GM21717 (cell line): ENCODE data around the gene BICD1.
"Not testable (repeated sequence)": the region's sequence is repeated elsewhere in the genome, so short reads cannot be mapped to it uniquely, and the experiment has no call there.

Source experiments
- ATAC-seq: cut with Tn5 transposase; IDR thresholded peaks from one replicate; pipeline ENCODE4 v1.9.1; 2021; ENCODE audit warnings: mild to moderate bottlenecking, moderate library complexity; ENCODE audit not compliant: unreplicated experiment

BICD1 gene

GRCh38 chr12:32183650-32184049 is 77.0 kb downstream of the BICD1 start:
- no peak for ATAC-seq

GRCh38 chr12:32187127-32187526 is 80.5 kb downstream of the BICD1 start:
- not testable (repeated sequence) for ATAC-seq

GRCh38 chr12:32191445-32191844 is 84.8 kb downstream of the BICD1 start:
- ATAC-seq, result no peak

GRCh38 chr12:32196250-32197198 is 89.9 kb downstream of the BICD1 start:
- no peak for ATAC-seq

- no peak for ATAC-seq
Measured at GRCh38 chr12:32197421-32197820, 90.8 kb downstream of the BICD1 start.

GRCh38 chr12:32198555-32198954 is 91.9 kb downstream of the BICD1 start:
- no peak for ATAC-seq

GRCh38 chr12:32201096-32201495 is 94.4 kb downstream of the BICD1 start:
- no peak for ATAC-seq

- no peak for ATAC-seq
Measured at GRCh38 chr12:32201976-32202375, 95.3 kb downstream of the BICD1 start.

- no peak for ATAC-seq
Measured at GRCh38 chr12:32205731-32206130, 99.1 kb downstream of the BICD1 start.

GRCh38 chr12:32208355-32208754 is 101.7 kb downstream of the BICD1 start:
- ATAC-seq, result no peak

- no peak for ATAC-seq
Measured at GRCh38 chr12:32211066-32211899, 104.6 kb downstream of the BICD1 start.

GRCh38 chr12:32211900-32212156 is 105.2 kb downstream of the BICD1 start:
- ATAC-seq, result no peak

GRCh38 chr12:32214723-32215122 is 108.1 kb downstream of the BICD1 start:
- ATAC-seq, result no peak

- ATAC-seq, result no peak
Measured at GRCh38 chr12:32217354-32218310, 111.0 kb downstream of the BICD1 start.

GRCh38 chr12:32223941-32224340 is 117.3 kb downstream of the BICD1 start:
- ATAC-seq, result no peak

- ATAC-seq, result no peak
Measured at GRCh38 chr12:32226768-32227167, 120.1 kb downstream of the BICD1 start.

- ATAC-seq, result no peak
Measured at GRCh38 chr12:32229971-32230612, 123.4 kb downstream of the BICD1 start.

- no peak for ATAC-seq
Measured at GRCh38 chr12:32230613-32230993, 124.0 kb downstream of the BICD1 start.

GRCh38 chr12:32231361-32231760 is 124.7 kb downstream of the BICD1 start:
- ATAC-seq, result not testable (repeated sequence)

GRCh38 chr12:32233568-32233967 is 126.9 kb downstream of the BICD1 start:
- ATAC-seq, result no peak
